K562 (cell line): ENCODE data around the gene KIF24. TPM values are rescaled to one million over a fixed set of nuclear protein-coding genes. Genes with fewer than 3 reads are reported as not detected.

ENCODE experiments used
- BDP1 ChIP-seq: IDR thresholded peaks from 3 replicates; pipeline ENCODE4 v1.6.1; 2011; ENCODE audit not compliant: insufficient read length, insufficient read depth
- BMI1 ChIP-seq: fragments of 150-350 bp; IDR thresholded peaks from 2 replicates; pipeline ENCODE4 v1.6.1; 2014; ENCODE audit warnings: low read length
- PHB ChIP-seq: fragments of 250-450 bp; sonication (Bioruptor Pico); IDR thresholded peaks from 2 replicates; pipeline ENCODE4 v1.5.0; 2021
- POLR2AphosphoS5 ChIP-seq: IDR thresholded peaks from 2 replicates; pipeline ENCODE4 v1.6.1; 2011; ENCODE audit warnings: mild to moderate bottlenecking, low read depth, low read length, moderate library complexity; ENCODE audit not compliant: control insufficient read depth, insufficient read depth
- PTBP1 ChIP-seq: fragments of 200-400 bp; formaldehyde crosslinking; IDR thresholded peaks from 2 replicates; pipeline ENCODE4 v1.6.1; 2017; ENCODE audit warnings: low read depth, low read length
- RBFOX2 ChIP-seq: fragments of 200-400 bp; formaldehyde crosslinking; IDR thresholded peaks from 2 replicates; pipeline ENCODE4 v1.6.1; 2017; ENCODE audit warnings: low read depth, mild to moderate bottlenecking, low read length, moderate library complexity
- SOX6 ChIP-seq: fragments of 450-650 bp; IDR thresholded peaks from 2 replicates; pipeline ENCODE4 v1.6.1; 2014; ENCODE audit warnings: mild to moderate bottlenecking
- ZNF311 ChIP-seq: fragments of 250-450 bp; sonication (Bioruptor Pico); IDR thresholded peaks from 2 replicates; pipeline ENCODE4 v1.4.0; 2020; ENCODE audit warnings: mild to moderate bottlenecking, moderate library complexity
- ZNF561 ChIP-seq: fragments of 450-650 bp; formaldehyde crosslinking; conservative IDR thresholded peaks from 2 replicates; pipeline ENCODE4 v1.4.0; 2020; ENCODE audit warnings: mild to moderate bottlenecking, moderate library complexity
- polyA plus RNA-seq, 8 experiments: library from polyadenylated mRNA; depleted of rRNA in 4 of 8; stranded (reverse) in 5 of 8; unstranded in 3 of 8; fragments of >200 nt; fragmentation: Nextera tagmentation in 2 of 8; fragmentation: Illumina TruSeq in 1 of 8; extraction: Ambion mirVana in 2 of 8; extraction: Trizol in 1 of 8; gene quantifications; 2 replicates each; pipeline versions ENCODE4 v1.2.1 to v1.2.3, GENCODE V29; 2011 to 2014; ENCODE audit warnings: inconsistent platforms in 1 of 8, missing spikeins in 1 of 8
- total RNA-seq, 7 experiments: library from RNA; depleted of rRNA in 6 of 7; stranded (reverse); fragments of >200 nt in 6 of 7; fragmentation: Illumina TruSeq in 2 of 7; extraction: Trizol in 2 of 7; gene quantifications; 2 replicates each; pipeline versions ENCODE4 v1.2.1 to v1.2.3, GENCODE V29; 2011 to 2021; ENCODE audit warnings: low replicate concordance in 1 of 7
- TF ChIP-seq, protein P1 (sequence below): fragments of 250-450 bp; sonication (Bioruptor Pico); IDR thresholded peaks from 2 replicates; pipeline ENCODE4 v1.5.0; 2021; ENCODE audit warnings: mild to moderate bottlenecking, moderate library complexity
- TF ChIP-seq, protein P2 (sequence below): fragments of 250-450 bp; sonication (Bioruptor Pico); IDR thresholded peaks from 2 replicates; pipeline ENCODE4 v1.4.0; 2020
- TF ChIP-seq, protein P3 (sequence below): fragments of 450-650 bp; IDR thresholded peaks from 2 replicates; pipeline ENCODE4 v1.6.1; 2016; ENCODE audit warnings: mild to moderate bottlenecking
- TF ChIP-seq, protein P4 (sequence below): sonication (generic); formaldehyde crosslinking; IDR thresholded peaks from 2 replicates; pipeline ENCODE4 v1.4.0; 2020; ENCODE audit warnings: mild to moderate bottlenecking, missing genetic modification reagents
- TF ChIP-seq, protein P5 (sequence below): sonication (generic); formaldehyde crosslinking; IDR thresholded peaks from 2 replicates; pipeline ENCODE4 v1.8.0; 2022; ENCODE audit warnings: missing genetic modification reagents, mild to moderate bottlenecking, moderate library complexity, borderline replicate concordance

KIF24 gene
- total and polyA plus RNA-seq, 9 of the 15 experiments (the other 6 are each of a cell fraction or from before 2014, with no cell fraction given), result 0.63 to 5.8 (median 4.4) TPM

DNA sequence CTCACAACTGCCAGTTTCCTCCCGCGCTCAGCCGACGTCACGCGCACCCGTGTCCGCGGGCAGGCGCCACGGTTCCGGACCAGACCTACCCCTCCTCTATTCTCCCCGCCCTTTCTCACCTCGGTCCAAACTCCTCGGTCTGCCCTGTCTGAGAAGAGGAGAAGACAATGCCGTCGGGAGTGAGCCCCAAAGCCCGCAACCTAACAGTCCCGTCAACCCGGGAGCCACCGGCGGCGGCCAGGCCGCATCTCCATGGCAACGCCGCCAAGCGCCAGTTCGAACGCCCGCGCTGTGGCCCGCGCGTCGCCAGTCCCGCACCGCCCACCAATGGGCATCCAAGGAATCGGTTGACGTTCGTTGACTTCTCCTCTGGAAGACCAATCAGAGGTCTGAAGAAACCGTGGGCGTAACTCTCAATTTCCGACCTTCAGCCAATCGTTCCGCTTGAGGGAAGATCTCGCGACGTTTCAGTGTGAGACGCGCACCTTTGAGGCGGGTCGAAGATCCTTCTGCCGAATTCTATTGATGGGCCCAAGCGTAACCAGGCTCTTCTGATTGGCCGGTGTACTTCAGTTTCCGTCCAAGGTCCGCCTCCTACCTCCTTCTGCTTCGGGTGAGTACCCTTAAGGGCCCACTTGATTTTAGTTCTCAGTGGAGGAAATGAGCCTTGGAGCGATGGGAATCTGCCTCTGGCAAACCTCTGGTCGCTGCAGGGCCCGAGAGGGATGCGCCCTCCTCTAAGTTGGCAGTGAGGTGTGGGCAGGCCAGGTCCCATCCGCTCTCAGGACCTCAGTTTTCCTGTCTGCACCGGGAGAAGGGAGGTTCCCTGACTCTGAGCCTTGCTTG lies at the start of gene KIF24, which contains the start of gene NUDT2 (continued):
- TF ChIP-seq PTBP1 (no peak), PHB (CRISPR knock-in tag) (no peak), BMI1 (peak; percentile 62; the same call in 1 of the 2 replicates), RBFOX2 (peak; percentile 86), POLR2AphosphoS5 (peak; percentile 79; the same call in 1 of the 2 replicates), ZNF561 (no peak), SOX6 (no peak), BDP1 (no peak), ZNF311 (CRISPR knock-in tag) (no peak)
- TF ChIP-seq, protein P1, sequence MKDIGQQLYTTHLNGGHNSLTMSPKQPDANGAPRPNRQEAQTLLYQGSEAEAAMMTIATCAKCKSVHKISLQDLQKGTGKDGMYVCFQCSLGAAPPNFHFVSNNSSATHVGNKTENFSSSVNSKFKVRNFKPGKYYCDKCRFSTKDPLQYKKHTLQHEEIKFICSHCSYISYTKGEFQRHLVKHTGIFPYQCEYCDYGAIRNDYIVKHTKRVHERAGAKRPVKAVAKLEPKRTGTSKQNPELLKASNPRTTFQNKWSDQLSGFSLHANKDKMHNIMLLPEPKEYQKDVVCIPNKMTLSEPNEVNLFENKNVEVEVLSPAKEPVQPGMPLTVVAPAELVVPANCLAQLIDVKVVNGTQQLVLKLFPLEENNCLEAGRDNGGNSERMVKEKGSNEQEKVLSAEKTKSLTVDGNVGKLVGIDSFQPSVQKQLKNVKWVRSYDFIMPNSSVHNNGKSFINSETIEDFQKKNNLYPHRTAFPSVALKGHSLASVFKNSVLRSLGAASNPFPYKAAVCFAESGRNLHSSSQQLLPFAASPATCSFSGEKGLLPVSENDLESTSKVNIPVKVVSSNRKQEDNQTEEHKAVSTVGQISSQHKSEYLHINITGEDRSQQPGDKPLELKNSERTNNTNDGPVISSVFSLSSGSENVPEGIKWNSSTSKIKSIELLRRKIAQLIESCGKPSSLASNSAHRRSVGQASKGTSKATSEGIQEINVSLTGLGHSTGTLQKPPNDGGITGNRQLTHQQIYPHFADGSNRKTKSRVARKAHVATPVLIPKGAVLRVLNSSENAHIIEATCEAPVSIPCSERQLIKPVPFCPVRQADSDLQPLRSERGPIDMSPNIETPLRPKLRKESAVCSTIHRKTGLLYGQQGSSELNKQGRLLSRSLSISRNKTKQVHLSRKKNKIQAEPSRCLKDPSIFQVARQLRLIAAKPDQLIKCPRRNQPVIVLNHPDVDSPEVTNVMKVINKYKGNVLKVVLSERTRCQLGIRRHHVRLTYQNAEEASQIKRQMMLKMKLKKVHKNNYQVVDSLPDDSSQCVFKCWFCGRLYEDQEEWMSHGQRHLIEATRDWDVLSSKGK, result no peak
- TF ChIP-seq, protein P2, sequence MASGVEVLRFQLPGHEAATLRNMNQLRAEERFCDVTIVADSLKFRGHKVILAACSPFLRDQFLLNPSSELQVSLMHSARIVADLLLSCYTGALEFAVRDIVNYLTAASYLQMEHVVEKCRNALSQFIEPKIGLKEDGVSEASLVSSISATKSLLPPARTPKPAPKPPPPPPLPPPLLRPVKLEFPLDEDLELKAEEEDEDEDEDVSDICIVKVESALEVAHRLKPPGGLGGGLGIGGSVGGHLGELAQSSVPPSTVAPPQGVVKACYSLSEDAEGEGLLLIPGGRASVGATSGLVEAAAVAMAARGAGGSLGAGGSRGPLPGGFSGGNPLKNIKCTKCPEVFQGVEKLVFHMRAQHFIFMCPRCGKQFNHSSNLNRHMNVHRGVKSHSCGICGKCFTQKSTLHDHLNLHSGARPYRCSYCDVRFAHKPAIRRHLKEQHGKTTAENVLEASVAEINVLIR (CRISPR knock-in tag), result peak; percentile 69
- TF ChIP-seq, protein P3, sequence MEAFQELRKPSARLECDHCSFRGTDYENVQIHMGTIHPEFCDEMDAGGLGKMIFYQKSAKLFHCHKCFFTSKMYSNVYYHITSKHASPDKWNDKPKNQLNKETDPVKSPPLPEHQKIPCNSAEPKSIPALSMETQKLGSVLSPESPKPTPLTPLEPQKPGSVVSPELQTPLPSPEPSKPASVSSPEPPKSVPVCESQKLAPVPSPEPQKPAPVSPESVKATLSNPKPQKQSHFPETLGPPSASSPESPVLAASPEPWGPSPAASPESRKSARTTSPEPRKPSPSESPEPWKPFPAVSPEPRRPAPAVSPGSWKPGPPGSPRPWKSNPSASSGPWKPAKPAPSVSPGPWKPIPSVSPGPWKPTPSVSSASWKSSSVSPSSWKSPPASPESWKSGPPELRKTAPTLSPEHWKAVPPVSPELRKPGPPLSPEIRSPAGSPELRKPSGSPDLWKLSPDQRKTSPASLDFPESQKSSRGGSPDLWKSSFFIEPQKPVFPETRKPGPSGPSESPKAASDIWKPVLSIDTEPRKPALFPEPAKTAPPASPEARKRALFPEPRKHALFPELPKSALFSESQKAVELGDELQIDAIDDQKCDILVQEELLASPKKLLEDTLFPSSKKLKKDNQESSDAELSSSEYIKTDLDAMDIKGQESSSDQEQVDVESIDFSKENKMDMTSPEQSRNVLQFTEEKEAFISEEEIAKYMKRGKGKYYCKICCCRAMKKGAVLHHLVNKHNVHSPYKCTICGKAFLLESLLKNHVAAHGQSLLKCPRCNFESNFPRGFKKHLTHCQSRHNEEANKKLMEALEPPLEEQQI, result no peak
- TF ChIP-seq, protein P4, sequence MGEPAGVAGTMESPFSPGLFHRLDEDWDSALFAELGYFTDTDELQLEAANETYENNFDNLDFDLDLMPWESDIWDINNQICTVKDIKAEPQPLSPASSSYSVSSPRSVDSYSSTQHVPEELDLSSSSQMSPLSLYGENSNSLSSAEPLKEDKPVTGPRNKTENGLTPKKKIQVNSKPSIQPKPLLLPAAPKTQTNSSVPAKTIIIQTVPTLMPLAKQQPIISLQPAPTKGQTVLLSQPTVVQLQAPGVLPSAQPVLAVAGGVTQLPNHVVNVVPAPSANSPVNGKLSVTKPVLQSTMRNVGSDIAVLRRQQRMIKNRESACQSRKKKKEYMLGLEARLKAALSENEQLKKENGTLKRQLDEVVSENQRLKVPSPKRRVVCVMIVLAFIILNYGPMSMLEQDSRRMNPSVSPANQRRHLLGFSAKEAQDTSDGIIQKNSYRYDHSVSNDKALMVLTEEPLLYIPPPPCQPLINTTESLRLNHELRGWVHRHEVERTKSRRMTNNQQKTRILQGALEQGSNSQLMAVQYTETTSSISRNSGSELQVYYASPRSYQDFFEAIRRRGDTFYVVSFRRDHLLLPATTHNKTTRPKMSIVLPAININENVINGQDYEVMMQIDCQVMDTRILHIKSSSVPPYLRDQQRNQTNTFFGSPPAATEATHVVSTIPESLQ (CRISPR knock-in tag), result no peak
- TF ChIP-seq, protein P5, sequence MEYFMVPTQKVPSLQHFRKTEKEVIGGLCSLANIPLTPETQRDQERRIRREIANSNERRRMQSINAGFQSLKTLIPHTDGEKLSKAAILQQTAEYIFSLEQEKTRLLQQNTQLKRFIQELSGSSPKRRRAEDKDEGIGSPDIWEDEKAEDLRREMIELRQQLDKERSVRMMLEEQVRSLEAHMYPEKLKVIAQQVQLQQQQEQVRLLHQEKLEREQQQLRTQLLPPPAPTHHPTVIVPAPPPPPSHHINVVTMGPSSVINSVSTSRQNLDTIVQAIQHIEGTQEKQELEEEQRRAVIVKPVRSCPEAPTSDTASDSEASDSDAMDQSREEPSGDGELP (CRISPR knock-in tag), result peak; percentile 72
